HepG2 (cell line): ENCODE results near the gene DUSP16. TPM values are rescaled to one million over a fixed set of nuclear protein-coding genes. Genes with fewer than 3 reads are reported as not detected.

Source experiments
- ATAC-seq: fragments of 200-7000 bp; cut with Tn5 transposase; 3 replicates; pipeline ENCODE4 v1.9.1; 2020; ENCODE audit warnings: mild to moderate bottlenecking, moderate library complexity
- BruUV-seq: library from RNA; stranded (reverse); fragments of 400-500 nt; replicated peaks from 2 replicates; lab custom pipeline; 2021; lab: Mats Ljungman, UMichigan
- CTCF ChIA-PET: fragments of 300-600 bp; formaldehyde crosslinking; extraction: SDS; loops from one replicate; lab custom pipeline; 2021; ENCODE audit warnings: low total read pairs, inconsistent platforms, low intra/inter-chr PET ratio; lab: Yijun Ruan, JAX
- POLR2A ChIA-PET: fragments of 350-600 bp; sonication (Branson Sonifier 250); formaldehyde crosslinking; loops from one replicate; lab custom pipeline; 2020; ENCODE audit warnings: antibody characterized with exemption, inconsistent platforms; lab: Yijun Ruan, JAX
- DNase-seq: peaks from one replicate; pipeline ENCODE4 v3.0.0-alpha.2; 2015; ENCODE audit warnings: low spot score
- FAIRE-seq: peaks from 3 replicates; lab custom pipeline; 2011; peaks lifted over from hg19 to GRCh38; lab: Jason Lieb, UNC
- H2AFZ ChIP-seq: one replicate; pipeline ENCODE4 v1.6.1; 2011; ENCODE audit warnings: low read length, inconsistent platforms
- H3K27ac ChIP-seq: fragments of 300-600 bp; 3 replicates; pipeline ENCODE4 v1.8.0; 2011; ENCODE audit warnings: mixed run types, mild to moderate bottlenecking, mixed read lengths, low read length, inconsistent platforms; ENCODE audit not compliant: insufficient read depth; ENCODE audit errors: extremely low read length
- H3K27me3 ChIP-seq, 2 experiments: fragments of 200-600 bp in 1 of 2; 2 replicates in 1 of 2; 3 replicates in 1 of 2; pipeline versions ENCODE4 v1.6.0 to v1.8.0; 2011; ENCODE audit warnings: low read length in 2 of 2, mild to moderate bottlenecking in 2 of 2, moderate library complexity in 2 of 2, inconsistent platforms in 1 of 2; ENCODE audit not compliant: insufficient read depth in 2 of 2, control insufficient read depth in 1 of 2
- H3K36me3 ChIP-seq, 2 experiments: fragments of 200-600 bp in 1 of 2; replicated peaks in 1 of 2; 2 replicates in 1 of 2; 3 replicates in 1 of 2; pipeline versions ENCODE4 v1.5.1 to v1.8.0; 2011; ENCODE audit warnings: low read length in 2 of 2, inconsistent platforms in 1 of 2; ENCODE audit not compliant: insufficient read depth in 2 of 2, control insufficient read depth in 1 of 2
- H3K4me1 ChIP-seq: 2 replicates; pipeline ENCODE4 v1.5.1; 2012; ENCODE audit warnings: low read length, inconsistent platforms; ENCODE audit not compliant: insufficient read depth
- H3K4me2 ChIP-seq: 2 replicates; pipeline ENCODE4 v1.6.0; 2011; ENCODE audit warnings: low read depth, low read length, inconsistent platforms
- H3K4me3 ChIP-seq, 3 experiments: fragments of 200-600 bp in 1 of 3; sonication (generic), shearing (Covaris generic) in 1 of 3; replicated peaks in 1 of 3; 2 replicates each; pipeline ENCODE4 v1.5.1; 2011 to 2016; ENCODE audit warnings: low read length in 3 of 3, inconsistent platforms in 2 of 3, low read depth in 2 of 3, mild to moderate bottlenecking in 2 of 3, control low read depth in 1 of 3, mixed read lengths in 1 of 3; ENCODE audit not compliant: insufficient read depth in 1 of 3
- H3K79me2 ChIP-seq: one replicate; pipeline ENCODE4 v1.6.1; 2011; ENCODE audit warnings: low read length, inconsistent platforms; ENCODE audit not compliant: insufficient read depth
- H3K9ac ChIP-seq: 2 replicates; pipeline ENCODE4 v1.6.0; 2011; ENCODE audit warnings: mild to moderate bottlenecking, low read depth, low read length, inconsistent platforms; ENCODE audit not compliant: insufficient read depth
- H3K9me3 ChIP-seq: 2 replicates; pipeline ENCODE4 v1.5.1; 2012; ENCODE audit warnings: mild to moderate bottlenecking, low read length
- H4K20me1 ChIP-seq: 2 replicates; pipeline ENCODE4 v1.6.0; 2011; ENCODE audit warnings: inconsistent platforms, mild to moderate bottlenecking, low read length, moderate library complexity; ENCODE audit not compliant: insufficient read depth
- AGO2 ChIP-seq: fragments of 200-400 bp; formaldehyde crosslinking; optimal IDR thresholded peaks from 2 replicates; pipeline ENCODE3; 2017; ENCODE audit warnings: mild to moderate bottlenecking, low read depth, low read length, moderate library complexity
- NFAT5 ChIP-seq: sonication (generic); formaldehyde crosslinking; IDR thresholded peaks from 2 replicates; pipeline ENCODE4 v1.4.0; 2020; ENCODE audit warnings: missing genetic modification reagents
- POLR2G ChIP-seq: fragments of 200-400 bp; formaldehyde crosslinking; IDR thresholded peaks from 2 replicates; pipeline ENCODE4 v1.6.1; 2018; ENCODE audit warnings: mild to moderate bottlenecking, low read depth, low read length, moderate library complexity
- RBM22 ChIP-seq: fragments of 200-400 bp; formaldehyde crosslinking; optimal IDR thresholded peaks from 2 replicates; pipeline ENCODE3; 2017; ENCODE audit warnings: mild to moderate bottlenecking, low read length, moderate library complexity
- ZNF232 ChIP-seq: sonication (generic); formaldehyde crosslinking; IDR thresholded peaks from 2 replicates; pipeline ENCODE4 v1.4.0; 2020; ENCODE audit warnings: missing genetic modification reagents, borderline replicate concordance
- ZNF720 ChIP-seq: sonication (generic); formaldehyde crosslinking; IDR thresholded peaks from 2 replicates; pipeline ENCODE4 v1.4.0; 2020; ENCODE audit warnings: missing genetic modification reagents
- WGBS: methylation state at CpG from one replicate; pipeline ENCODE4 v1.1.6; 2017; ENCODE audit warnings: low lambda C conversion rate; 5-methylcytosine and 5-hydroxymethylcytosine counted together
- in situ Hi-C: cut with HindIII; loops from 2 replicates; pipeline ENCODE4 v1.10.0; 2017; ENCODE audit warnings: low pct_unique_long_range_greater_than_20kb; ENCODE audit not compliant: extremely low pct_ligation_motif_present
- intact Hi-C: fragments of 100-400 bp; cut with micrococcal nuclease; formaldehyde crosslinking; loops from one replicate; pipeline ENCODE4 v1.10.0; 2022; ENCODE audit not compliant: unreplicated experiment
- polyA plus RNA-seq, 8 experiments: library from polyadenylated mRNA; depleted of rRNA in 3 of 8; stranded (reverse) in 7 of 8; unstranded in 1 of 8; fragments of >200 nt; fragmentation: Illumina TruSeq in 4 of 8; extraction: Trizol in 4 of 8; gene quantifications; 2 replicates each; pipeline versions ENCODE4 v1.2.1 to v1.2.3, GENCODE V29; 2011 to 2016; ENCODE audit warnings: low read depth in 4 of 8, missing spikeins in 1 of 8, mixed read lengths in 1 of 8; ENCODE audit not compliant: insufficient read depth in 1 of 8
- total RNA-seq, 5 experiments: library from RNA; depleted of rRNA; stranded (reverse); fragments of >200 nt; fragmentation: Illumina TruSeq; extraction: Trizol; gene quantifications; 2 replicates each; pipeline ENCODE4 v1.2.3, GENCODE V29; 2016; ENCODE audit warnings: low read depth in 1 of 5

The DUSP16 gene
- total and polyA plus RNA-seq, 2 of the 13 experiments (the other 11 are each of a cell fraction or from before 2014, with no cell fraction given) = 45.7 to 46.6 TPM

- CTCF ChIA-PET = no interaction called here
- no TSS peak for BruUV-seq
- intact Hi-C loops (no loop called here), in situ Hi-C loops (no loop called here)
- POLR2A ChIA-PET = interaction anchor here (2.7 kb wide), 1 partner anchor 10 kb away, joined by 5 read pairs; no protein-coding TSS in a partner anchor
- DNase-seq (no peak), FAIRE-seq (no peak), ATAC-seq (no peak)
- TF ChIP-seq RBM22 (peak; percentile 90), AGO2 (peak; percentile 66), ZNF232 (CRISPR knock-in tag) (no peak)
- Histone ChIP-seq H3K27me3 (no peaks in the 10 kb centered on the region), H3K4me2 (no peak overlapping the region), H3K9me3 (no peaks in the 10 kb centered on the region), H2AFZ (no peak overlapping the region), H3K36me3 (peaks cover 26 to 72% of the 10 kb centered on the region in 2 experiments), H3K4me1 (no peaks in the 10 kb centered on the region), H3K27ac (no peak overlapping the region), H3K79me2 (peaks cover 7% of the 10 kb centered on the region), H3K9ac (no peak overlapping the region), H4K20me1 (no peaks in the 10 kb centered on the region), H3K4me3 (no peak overlapping the region)
- 99% methylated on average over 12 of the region's 21 CpGs for WGBS
Measured at GRCh38 chr12:12476857-12477531, 85.7 kb downstream of the DUSP16 start.

GRCh38 chr12:12474931-12475795 lies 87.5 kb downstream of the DUSP16 start:
- no peak for TF ChIP-seq ZNF720 (CRISPR knock-in tag)
- peak; percentile 6 for TF ChIP-seq RBM22
- TF ChIP-seq NFAT5 (CRISPR knock-in tag) = no peak
- TF ChIP-seq POLR2G = 0 out of 2 replicates have a peak, but pooled peaks have one; percentile 15
- TF ChIP-seq, all 625 proteins: peak for 2
- in situ Hi-C loops = no loop called here
- no peak for ATAC-seq
- Histone ChIP-seq H3K4me3 (no peak overlapping the region), H3K27ac (no peak overlapping the region), H3K27me3 (no peaks in the 10 kb centered on the region), H3K4me2 (no peak overlapping the region), H3K4me1 (no peaks in the 10 kb centered on the region), H2AFZ (no peak overlapping the region), H3K79me2 (peaks cover 2% of the 10 kb centered on the region), H4K20me1 (no peaks in the 10 kb centered on the region), H3K9me3 (no peaks in the 10 kb centered on the region), H3K9ac (no peak overlapping the region), H3K36me3 (peaks cover 22 to 56% of the 10 kb centered on the region in 2 experiments)
- CTCF ChIA-PET = no interaction called here
- POLR2A ChIA-PET = interaction anchor here (2.7 kb wide), 1 partner anchor 11 kb away, joined by 5 read pairs; no protein-coding TSS in a partner anchor
- 97% methylated on average over 15 of the region's 15 CpGs for WGBS
- BruUV-seq = no TSS peak
- FAIRE-seq = no peak
- DNase-seq = no peak
- intact Hi-C loops = no loop called here
